GM18951 (cell line): ENCODE measurements around the gene EID2B.

ENCODE experiments used
- POLR2A ChIP-seq: IDR thresholded peaks from 4 replicates; pipeline ENCODE4 v1.6.1; 2011; ENCODE audit warnings: mild to moderate bottlenecking; ENCODE audit not compliant: insufficient read length, insufficient read depth; ENCODE audit errors: extremely low read depth
- in situ Hi-C: fragments of 300-500 bp; cut with MboI; formaldehyde crosslinking; loops from one replicate; pipeline ENCODE4 v1.12.0; 2022; ENCODE audit warnings: low sequenced_read_pairs, mixed read lengths, inconsistent platforms; ENCODE audit not compliant: unreplicated experiment

EID2B gene

DNA sequence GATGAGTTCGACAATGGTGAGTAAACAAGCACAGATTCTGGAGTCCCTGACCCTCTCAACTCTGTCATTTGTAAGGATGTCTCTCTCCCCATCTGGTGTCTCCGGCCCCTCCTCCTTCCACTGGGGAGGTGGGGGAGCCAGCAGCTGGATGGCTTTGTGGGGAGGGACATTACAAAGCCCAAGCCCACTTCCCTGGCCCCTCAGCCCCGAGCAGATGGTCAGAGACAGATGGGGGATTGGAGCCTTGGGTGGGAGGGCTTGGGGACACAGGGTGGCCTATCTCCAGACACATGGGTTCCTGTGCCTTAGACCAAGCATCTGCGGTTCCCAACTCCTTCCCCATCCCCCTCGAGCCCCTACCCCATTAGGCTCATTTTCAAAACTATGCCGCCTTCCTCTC is 49.5 kb downstream of the EID2B start:
- TF ChIP-seq POLR2A: no peak
- in situ Hi-C loops: no loop called here

DNA sequence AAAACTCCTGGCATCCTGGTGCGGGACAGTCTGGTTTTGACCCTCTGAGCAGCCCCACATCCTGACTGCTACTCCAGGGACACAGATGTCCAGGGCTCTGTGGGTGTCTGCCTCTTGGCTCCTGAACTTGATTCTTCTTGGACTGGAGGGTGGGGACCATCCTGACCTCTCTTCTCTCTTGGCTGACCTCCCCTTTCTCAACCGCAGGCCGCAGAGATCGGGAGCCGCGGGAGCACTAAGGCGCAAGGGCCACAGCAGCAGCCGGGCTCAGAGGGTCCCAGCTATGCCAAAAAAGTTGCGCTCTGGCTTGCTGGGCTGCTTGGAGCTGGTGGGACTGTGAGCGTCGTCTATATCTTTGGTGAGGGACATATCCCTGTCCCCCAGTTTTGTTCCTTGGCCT is 51.0 kb downstream of the EID2B start:
- in situ Hi-C loops: no loop called here
- no peak for TF ChIP-seq POLR2A

DNA sequence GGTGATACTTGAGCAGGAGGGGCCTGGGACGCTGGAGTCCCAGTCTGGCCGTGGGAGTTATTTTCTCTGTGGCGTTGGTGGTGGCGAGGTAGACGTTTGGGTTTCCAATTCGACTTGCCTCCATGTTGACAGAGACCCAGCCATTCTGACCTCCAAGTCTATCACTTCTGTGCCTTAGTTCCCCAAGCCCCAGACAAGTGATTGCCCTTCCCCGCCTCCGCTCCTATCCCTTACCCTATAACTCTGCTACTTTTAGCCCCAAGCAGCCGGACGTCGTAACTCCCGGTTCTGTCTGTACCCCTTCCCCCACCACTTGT is 51.5 kb downstream of the EID2B start:
- TF ChIP-seq POLR2A: no peak
- in situ Hi-C loops: no loop called here
